Fibroblast of lung (primary cell): ENCODE results near the gene ZNF530.

ENCODE experiments used
- EZH2 ChIP-seq: IDR thresholded peaks from 2 replicates; pipeline ENCODE4 v1.5.1; 2012; ENCODE audit warnings: low read length, control low read depth, mild to moderate bottlenecking; ENCODE audit errors: missing control alignments
- TF ChIP-seq, protein P1 (sequence below), 2 donors: IDR thresholded peaks in 1 of 2; conservative IDR thresholded peaks in 1 of 2; 1 replicate in 1 of 2; 2 replicates in 1 of 2; pipeline ENCODE4 v1.5.1; 2011 to 2012; ENCODE audit warnings: low read length in 2 of 2, control low read depth in 1 of 2, inconsistent platforms in 1 of 2, low read depth in 1 of 2, mild to moderate bottlenecking in 1 of 2

DNA sequence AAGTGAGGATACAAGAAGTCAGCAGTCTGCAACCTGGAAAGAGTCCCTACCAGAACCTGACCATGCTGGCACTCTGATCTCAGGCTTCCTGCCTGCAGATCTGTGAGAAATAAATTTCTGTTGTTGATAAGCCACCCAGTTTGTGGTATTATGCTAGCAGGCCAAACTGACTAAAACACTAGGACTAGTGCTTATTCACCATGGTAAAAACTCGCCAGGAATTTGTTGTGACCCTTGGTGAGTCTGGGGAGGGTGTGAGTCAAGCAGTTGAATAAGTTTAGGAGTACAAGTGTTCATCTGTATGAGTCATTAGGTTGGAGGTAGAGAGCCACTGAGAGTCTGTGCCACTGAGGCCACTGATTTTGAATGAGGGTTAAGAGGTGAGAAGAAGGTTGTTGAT is 12.2 kb upstream of the ZNF530 start:
- TF ChIP-seq, protein P1, sequence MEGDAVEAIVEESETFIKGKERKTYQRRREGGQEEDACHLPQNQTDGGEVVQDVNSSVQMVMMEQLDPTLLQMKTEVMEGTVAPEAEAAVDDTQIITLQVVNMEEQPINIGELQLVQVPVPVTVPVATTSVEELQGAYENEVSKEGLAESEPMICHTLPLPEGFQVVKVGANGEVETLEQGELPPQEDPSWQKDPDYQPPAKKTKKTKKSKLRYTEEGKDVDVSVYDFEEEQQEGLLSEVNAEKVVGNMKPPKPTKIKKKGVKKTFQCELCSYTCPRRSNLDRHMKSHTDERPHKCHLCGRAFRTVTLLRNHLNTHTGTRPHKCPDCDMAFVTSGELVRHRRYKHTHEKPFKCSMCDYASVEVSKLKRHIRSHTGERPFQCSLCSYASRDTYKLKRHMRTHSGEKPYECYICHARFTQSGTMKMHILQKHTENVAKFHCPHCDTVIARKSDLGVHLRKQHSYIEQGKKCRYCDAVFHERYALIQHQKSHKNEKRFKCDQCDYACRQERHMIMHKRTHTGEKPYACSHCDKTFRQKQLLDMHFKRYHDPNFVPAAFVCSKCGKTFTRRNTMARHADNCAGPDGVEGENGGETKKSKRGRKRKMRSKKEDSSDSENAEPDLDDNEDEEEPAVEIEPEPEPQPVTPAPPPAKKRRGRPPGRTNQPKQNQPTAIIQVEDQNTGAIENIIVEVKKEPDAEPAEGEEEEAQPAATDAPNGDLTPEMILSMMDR (conservative IDR thresholded peaks at IDR 0.05 in 1 of 2, IDR thresholded peaks at IDR 0.05 in 1 of 2; ENCODE audit: low read depth in 1 of 2, low read length in 2 of 2) = no peak
- no peak for TF ChIP-seq EZH2
